ENCODE results near the gene LAMC1.

GRCh38 chr1:183087001-183087400 is 63.8 kb downstream of the LAMC1 start:
- TF ChIP-seq, protein P1, sequence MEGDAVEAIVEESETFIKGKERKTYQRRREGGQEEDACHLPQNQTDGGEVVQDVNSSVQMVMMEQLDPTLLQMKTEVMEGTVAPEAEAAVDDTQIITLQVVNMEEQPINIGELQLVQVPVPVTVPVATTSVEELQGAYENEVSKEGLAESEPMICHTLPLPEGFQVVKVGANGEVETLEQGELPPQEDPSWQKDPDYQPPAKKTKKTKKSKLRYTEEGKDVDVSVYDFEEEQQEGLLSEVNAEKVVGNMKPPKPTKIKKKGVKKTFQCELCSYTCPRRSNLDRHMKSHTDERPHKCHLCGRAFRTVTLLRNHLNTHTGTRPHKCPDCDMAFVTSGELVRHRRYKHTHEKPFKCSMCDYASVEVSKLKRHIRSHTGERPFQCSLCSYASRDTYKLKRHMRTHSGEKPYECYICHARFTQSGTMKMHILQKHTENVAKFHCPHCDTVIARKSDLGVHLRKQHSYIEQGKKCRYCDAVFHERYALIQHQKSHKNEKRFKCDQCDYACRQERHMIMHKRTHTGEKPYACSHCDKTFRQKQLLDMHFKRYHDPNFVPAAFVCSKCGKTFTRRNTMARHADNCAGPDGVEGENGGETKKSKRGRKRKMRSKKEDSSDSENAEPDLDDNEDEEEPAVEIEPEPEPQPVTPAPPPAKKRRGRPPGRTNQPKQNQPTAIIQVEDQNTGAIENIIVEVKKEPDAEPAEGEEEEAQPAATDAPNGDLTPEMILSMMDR (IDR thresholded peaks at IDR 0.05) = no peak
- no peak for TF ChIP-seq POLR2A (IDR thresholded peaks at IDR 0.05)
